ENCODE results near the gene RBMY1F. TPM values are rescaled to one million over a fixed set of nuclear protein-coding genes. Genes with fewer than 3 reads are reported as not detected.
"Not testable (repeated sequence)": the region's sequence is repeated elsewhere in the genome, so short reads cannot be mapped to it uniquely, and the experiment has no call there.

Gene RBMY1F
- not detected for total RNA-seq
- not detected for polyA plus RNA-seq

GRCh38 chrY:22182823-22183222 lies at the start of gene RBMY1F:
RBMY1F (minus strand) TSS chrY:22182923; CDS start chrY:22180969, 1,954 bp downstream.
- H3K4me3 ChIP-seq (ENCODE audit: low read length in 2 of 2); H3K36me3 ChIP-seq (ENCODE audit: insufficient read depth, low read length); H3K4me3 Mint-ChIP-seq; H3K27me3 ChIP-seq (ENCODE audit: insufficient read depth, low read length); H3K4me1 ChIP-seq (ENCODE audit: insufficient read depth, low read length); H3K27me3 Mint-ChIP-seq; H3K9me3 ChIP-seq (ENCODE audit: control insufficient read depth in 1 of 2, low read length in 2 of 2); H3K27ac Mint-ChIP-seq; POLR2A ChIA-PET (ENCODE audit: partially characterized antibody); H3K4me1 Mint-ChIP-seq; H3K36me3 Mint-ChIP-seq; intact Hi-C loops (cut with micrococcal nuclease); CTCF ChIA-PET (ENCODE audit: partially characterized antibody); DNase-seq; H3K9me3 Mint-ChIP-seq; H3K27ac ChIP-seq (ENCODE audit: low read depth, low read length): not testable (repeated sequence)

GRCh38 chrY:22151144-22151543 lies 31.6 kb downstream of the RBMY1F start:
- H3K4me1 ChIP-seq (ENCODE audit: insufficient read depth, low read length); H3K4me3 ChIP-seq (ENCODE audit: low read length in 2 of 2); H3K4me1 Mint-ChIP-seq; H3K36me3 Mint-ChIP-seq; intact Hi-C loops (cut with micrococcal nuclease); H3K27ac ChIP-seq (ENCODE audit: low read depth, low read length); DNase-seq; H3K9me3 Mint-ChIP-seq; CTCF ChIA-PET (ENCODE audit: partially characterized antibody); POLR2A ChIA-PET (ENCODE audit: partially characterized antibody); H3K27ac Mint-ChIP-seq; H3K9me3 ChIP-seq (ENCODE audit: control insufficient read depth in 1 of 2, low read length in 2 of 2); H3K4me3 Mint-ChIP-seq; H3K27me3 ChIP-seq (ENCODE audit: insufficient read depth, low read length); H3K36me3 ChIP-seq (ENCODE audit: insufficient read depth, low read length); H3K27me3 Mint-ChIP-seq: not testable (repeated sequence)

- H3K27ac ChIP-seq (ENCODE audit: low read depth, low read length); H3K36me3 ChIP-seq (ENCODE audit: insufficient read depth, low read length); intact Hi-C loops (cut with micrococcal nuclease); H3K27me3 ChIP-seq (ENCODE audit: insufficient read depth, low read length); H3K4me1 ChIP-seq (ENCODE audit: insufficient read depth, low read length); H3K4me3 Mint-ChIP-seq; CTCF ChIA-PET (ENCODE audit: partially characterized antibody); H3K4me3 ChIP-seq (ENCODE audit: low read length in 2 of 2); DNase-seq; H3K27ac Mint-ChIP-seq; POLR2A ChIA-PET (ENCODE audit: partially characterized antibody); H3K36me3 Mint-ChIP-seq; H3K4me1 Mint-ChIP-seq; H3K9me3 ChIP-seq (ENCODE audit: control insufficient read depth in 1 of 2, low read length in 2 of 2); H3K27me3 Mint-ChIP-seq; H3K9me3 Mint-ChIP-seq: not testable (repeated sequence)
Observed at GRCh38 chrY:22141011-22141695, 41.6 kb downstream of the RBMY1F start.

- H3K9me3 Mint-ChIP-seq; CTCF ChIA-PET (ENCODE audit: partially characterized antibody); H3K27me3 ChIP-seq (ENCODE audit: insufficient read depth, low read length): not testable (repeated sequence)
Observed at GRCh38 chrY:22134719-22135118, 48.0 kb downstream of the RBMY1F start.

GRCh38 chrY:22130494-22130893 lies 52.2 kb downstream of the RBMY1F start:
- H3K36me3 Mint-ChIP-seq; intact Hi-C loops (cut with micrococcal nuclease); H3K4me1 Mint-ChIP-seq; CTCF ChIA-PET (ENCODE audit: partially characterized antibody); H3K4me3 Mint-ChIP-seq; H3K4me1 ChIP-seq (ENCODE audit: insufficient read depth, low read length); DNase-seq; H3K36me3 ChIP-seq (ENCODE audit: insufficient read depth, low read length); H3K27ac Mint-ChIP-seq; H3K27me3 ChIP-seq (ENCODE audit: insufficient read depth, low read length); H3K9me3 Mint-ChIP-seq; POLR2A ChIA-PET (ENCODE audit: partially characterized antibody); H3K9me3 ChIP-seq (ENCODE audit: control insufficient read depth in 1 of 2, low read length in 2 of 2); H3K4me3 ChIP-seq (ENCODE audit: low read length in 2 of 2); H3K27ac ChIP-seq (ENCODE audit: low read depth, low read length); H3K27me3 Mint-ChIP-seq: not testable (repeated sequence)

More at GRCh38 chrY:22134719-22135118, 48.0 kb downstream of the RBMY1F start:
- H3K4me3 Mint-ChIP-seq; H3K9me3 ChIP-seq (ENCODE audit: control insufficient read depth in 1 of 2, low read length in 2 of 2); H3K27me3 Mint-ChIP-seq; POLR2A ChIA-PET (ENCODE audit: partially characterized antibody); H3K4me1 Mint-ChIP-seq; intact Hi-C loops (cut with micrococcal nuclease); H3K4me1 ChIP-seq (ENCODE audit: insufficient read depth, low read length); H3K27ac Mint-ChIP-seq; H3K36me3 Mint-ChIP-seq; H3K36me3 ChIP-seq (ENCODE audit: insufficient read depth, low read length); DNase-seq; H3K27ac ChIP-seq (ENCODE audit: low read depth, low read length); H3K4me3 ChIP-seq (ENCODE audit: low read length in 2 of 2): not testable (repeated sequence)

Other genes starting within 250 kb of the RBMY1F start
- gene RBMY1J, start 220.5 kb upstream of the RBMY1F start, total RNA-seq = not detected
- gene RBMY1J, start 220.5 kb upstream of the RBMY1F start, polyA plus RNA-seq = not detected